Stimulated activated CD8-positive, alpha-beta memory T cell treated with anti-CD3 and anti-CD28 coated beads, Interleukin-7, amount 100 ng/mL, for 1 hour (primary cell): Measurements from ENCODE around the gene DSE.
A peak's percentile ranks its signal among the peaks of the same experiment; 100 is the strongest.
"Not testable (repeated sequence)": the region's sequence is repeated elsewhere in the genome, so short reads cannot be mapped to it uniquely, and the experiment has no call there.

ENCODE experiments used
- DNase-seq, 2 donors: peaks; one replicate each; pipeline ENCODE4 v3.0.0-alpha.2; 2020; ENCODE audit warnings: low read depth in 2 of 2

Gene DSE

GRCh38 chr6:116370760-116371119 lies at the start of gene DSE:
Gene DSE (plus strand): TSS chr6:116370947. CDS start chr6:116399251, 28,304 bp downstream.
- peak; percentile 32 to 40 for DNase-seq

GRCh38 chr6:116321933-116322332 lies 48.8 kb upstream of the DSE start:
- DNase-seq: not testable (repeated sequence)

DNA sequence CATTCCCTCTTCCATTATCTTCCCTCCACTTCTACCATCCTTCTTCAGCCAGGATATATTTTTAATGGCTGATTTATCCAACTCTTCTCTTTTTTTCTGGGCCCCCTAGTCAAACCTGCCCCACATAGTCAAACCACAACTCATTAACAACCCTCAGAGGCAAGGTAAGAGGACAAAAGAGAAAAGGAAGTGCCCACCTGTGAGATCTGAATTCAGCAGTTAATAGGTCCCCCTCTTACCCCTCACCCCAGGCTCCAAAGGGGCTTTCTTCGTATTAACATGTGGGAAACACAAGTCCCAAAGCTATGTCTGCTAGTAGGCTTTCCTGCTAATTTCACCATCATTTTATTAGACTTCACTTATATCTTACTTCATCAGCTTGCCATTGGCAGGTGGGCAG lies 46.9 kb upstream of the DSE start:
- DNase-seq: no peak

GRCh38 chr6:116325634-116326132 lies 45.1 kb upstream of the DSE start:
- not testable (repeated sequence) for DNase-seq

- DNase-seq: no peak
These were observed 44.5 kb upstream of the DSE start for GRCh38 chr6:116326181-116326671.

DNA sequence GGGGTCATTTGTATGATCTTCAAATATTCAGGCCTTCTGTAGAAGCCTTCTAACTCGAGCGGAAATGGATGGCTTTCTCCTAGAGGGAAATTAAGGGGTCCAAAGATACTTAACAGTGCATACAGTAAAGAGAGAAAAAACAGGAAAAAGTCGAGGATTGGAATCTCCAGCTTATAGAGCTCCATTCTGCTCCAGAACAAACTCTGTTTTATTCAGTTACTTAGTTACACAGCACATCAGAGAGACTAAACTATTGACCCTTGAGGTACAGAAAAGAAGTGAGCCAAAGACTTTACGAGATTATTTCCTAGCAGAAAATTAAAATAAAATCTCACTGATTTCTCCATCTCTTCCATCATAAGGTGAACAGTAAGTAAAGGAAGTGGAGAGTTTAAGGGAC lies 43.8 kb upstream of the DSE start:
- DNase-seq: no peak

GRCh38 chr6:116327803-116328527 lies 42.8 kb upstream of the DSE start:
- DNase-seq: no peak

- no peak for DNase-seq
These were observed 42.2 kb upstream of the DSE start for GRCh38 chr6:116328528-116328903.

- DNase-seq: no peak
These were observed 41.6 kb upstream of the DSE start for GRCh38 chr6:116329156-116329555.

GRCh38 chr6:116330511-116330910 lies 40.2 kb upstream of the DSE start:
- no peak for DNase-seq

GRCh38 chr6:116332096-116332495 lies 38.7 kb upstream of the DSE start:
- DNase-seq: no peak

DNA sequence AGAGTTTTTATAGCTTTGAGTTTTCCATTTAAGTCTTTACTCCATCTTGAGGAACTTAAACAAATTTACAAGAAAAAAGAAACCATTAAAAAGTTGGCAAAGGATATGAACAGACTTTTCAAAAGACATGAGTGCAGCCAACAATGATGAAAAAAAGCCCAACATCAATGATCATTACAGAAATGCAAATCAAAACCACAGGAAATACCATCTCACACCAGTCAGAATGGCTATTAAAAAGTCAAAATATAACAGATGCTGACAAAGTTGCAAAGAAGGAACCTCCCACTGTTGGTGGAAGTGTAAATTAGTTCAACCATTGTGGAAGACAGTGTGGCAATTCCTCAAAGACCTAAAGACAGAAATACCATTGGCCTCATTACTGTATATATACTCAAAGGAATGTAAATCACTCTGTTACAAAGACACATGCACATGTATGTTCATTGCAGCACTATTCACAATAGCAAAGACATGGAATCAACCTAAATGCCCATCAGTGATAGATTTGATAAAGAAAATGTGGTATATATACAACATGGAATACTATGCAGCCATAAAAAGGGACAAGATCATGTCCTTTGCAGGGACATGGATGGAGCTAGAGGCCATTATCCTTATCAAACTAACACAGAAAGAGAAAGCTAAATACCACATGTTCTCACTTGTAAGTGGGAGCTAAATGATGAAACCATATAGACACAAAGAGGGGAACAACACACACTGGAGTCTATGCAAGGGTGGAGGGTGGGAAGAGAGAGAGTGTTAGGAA lies 35.9 kb upstream of the DSE start:
- DNase-seq: not testable (repeated sequence)

GRCh38 chr6:116335612-116336215 lies 35.0 kb upstream of the DSE start:
- DNase-seq: no peak

GRCh38 chr6:116338943-116339342 lies 31.8 kb upstream of the DSE start:
- no peak for DNase-seq

DNA sequence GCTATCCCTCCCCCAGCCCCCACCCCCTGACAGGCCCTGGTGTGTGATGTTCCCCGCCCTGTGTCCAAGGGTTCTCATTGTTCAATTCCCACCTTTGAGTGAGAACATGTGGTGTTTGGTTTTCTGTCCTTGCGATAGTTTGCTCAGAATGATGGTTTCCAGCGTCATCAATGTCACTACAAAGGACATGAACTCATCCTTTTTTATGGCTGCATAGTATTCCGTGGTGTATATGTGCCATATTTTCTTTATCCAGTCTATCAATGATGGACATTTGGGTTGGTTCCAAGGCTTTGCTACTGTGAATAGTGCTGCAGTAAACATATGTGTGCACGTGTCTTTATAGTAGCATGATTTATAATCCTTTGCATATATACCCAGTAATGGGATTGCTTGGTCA lies 30.1 kb upstream of the DSE start:
- not testable (repeated sequence) for DNase-seq

- DNase-seq: no peak
These were observed 21.5 kb upstream of the DSE start for GRCh38 chr6:116349216-116349615.

DNA sequence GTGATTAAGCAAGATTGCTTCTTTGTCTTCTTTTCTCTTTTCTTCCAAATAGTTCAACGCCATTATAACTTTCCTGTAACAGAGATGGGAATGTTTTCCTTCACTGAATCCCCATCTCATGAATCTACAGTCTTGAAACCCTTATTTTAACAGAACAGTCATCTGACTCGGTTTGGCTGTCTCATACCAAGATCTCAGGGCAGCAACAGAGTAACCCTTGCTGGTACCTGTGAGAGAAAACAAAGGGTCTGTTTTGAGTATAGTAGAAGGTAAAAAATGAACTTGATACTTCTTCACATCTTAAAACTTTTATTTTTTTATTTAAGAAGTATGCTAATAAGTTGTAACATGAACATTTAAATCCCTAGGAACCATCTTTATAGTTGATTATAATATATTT lies 19.6 kb upstream of the DSE start:
- no peak for DNase-seq

GRCh38 chr6:116352515-116353471 lies 18.0 kb upstream of the DSE start:
- DNase-seq: no peak

- DNase-seq: no peak
These were observed 16.5 kb upstream of the DSE start for GRCh38 chr6:116354236-116354635.

- DNase-seq: no peak
These were observed 15.0 kb upstream of the DSE start for GRCh38 chr6:116355796-116356195.

- DNase-seq: no peak
These were observed 11.6 kb upstream of the DSE start for GRCh38 chr6:116359131-116359530.
